Measurements from ENCODE around the gene THOP1.

The THOP1 gene

GRCh38 chr19:2797280-2797679 is 12.0 kb downstream of the THOP1 start:
- H3K27ac ChIP-seq (ENCODE audit: low read length, poor library complexity, severe bottlenecking), result no peak overlapping the region
- H3K79me1 ChIP-seq (replicated peaks; ENCODE audit: low read length, poor library complexity, severe bottlenecking), result peaks cover 55% of the 10 kb centered on the region
- H3K4me2 ChIP-seq (ENCODE audit: low read length, poor library complexity, severe bottlenecking), result no peak overlapping the region
- no peak overlapping the region for H3K4me3 ChIP-seq (ENCODE audit: insufficient read depth in 1 of 2, low read depth in 1 of 2, low read length in 2 of 2)
- H2BK120ac ChIP-seq (ENCODE audit: low read depth, low read length), result no peak overlapping the region
- no peaks in the 10 kb centered on the region for H3K27me3 ChIP-seq (ENCODE audit: control insufficient read depth in 1 of 2, insufficient read depth in 1 of 2, low read length in 2 of 2)
- H2AFZ ChIP-seq (ENCODE audit: low read depth, low read length), result no peak overlapping the region
- no peak overlapping the region for H3K18ac ChIP-seq (ENCODE audit: low read depth in 1 of 2, low read length in 2 of 2)
- H4K91ac ChIP-seq (ENCODE audit: low read length), result no peak overlapping the region
- H3K9me3 ChIP-seq (ENCODE audit: control insufficient read depth, low read length), result no peaks in the 10 kb centered on the region
- no peak overlapping the region for H2BK5ac ChIP-seq (ENCODE audit: low read depth, low read length, poor library complexity, severe bottlenecking)
- no peak overlapping the region for H3K4ac ChIP-seq (ENCODE audit: low read depth in 1 of 2, low read length in 2 of 2)
- no peak overlapping the region for H3K9ac ChIP-seq (ENCODE audit: low read length)
- no peak overlapping the region for H2BK15ac ChIP-seq (ENCODE audit: low read depth, poor library complexity, severe bottlenecking)
- no peak overlapping the region for H3K14ac ChIP-seq (ENCODE audit: low read length in 2 of 2)
- 97% methylated on average over 15 of the region's 15 CpGs for WGBS
- H4K8ac ChIP-seq (ENCODE audit: low read length), result no peak overlapping the region
- H3K36me3 ChIP-seq (ENCODE audit: control insufficient read depth in 1 of 2, insufficient read depth in 2 of 2, low read depth in 1 of 2, low read length in 2 of 2), result peaks cover 55 to 96% of the 10 kb centered on the region in 2 experiments
- H2BK12ac ChIP-seq (ENCODE audit: low read length in 2 of 2), result no peak overlapping the region
- H3K4me1 ChIP-seq (ENCODE audit: control insufficient read depth, insufficient read depth, low read depth, low read length), result no peaks in the 10 kb centered on the region
- no peak overlapping the region for H2AK5ac ChIP-seq (ENCODE audit: low read length, severe bottlenecking)
- DNase-seq, result no peak
- no peak overlapping the region for H3K23ac ChIP-seq (ENCODE audit: low read length in 2 of 2)

GRCh38 chr19:2798158-2798685 is 12.9 kb downstream of the THOP1 start:
- WGBS, result 96% methylated on average over 16 of the region's 16 CpGs
- Histone ChIP-seq H2AFZ (ENCODE audit: low read depth, low read length) (no peak overlapping the region), H3K9me3 (ENCODE audit: control insufficient read depth, low read length) (no peaks in the 10 kb centered on the region), H2BK15ac (ENCODE audit: low read depth, poor library complexity, severe bottlenecking) (no peak overlapping the region), H3K4me2 (ENCODE audit: low read length, poor library complexity, severe bottlenecking) (no peak overlapping the region), H3K4me1 (ENCODE audit: control insufficient read depth, insufficient read depth, low read depth, low read length) (no peaks in the 10 kb centered on the region), H2BK12ac (ENCODE audit: low read length in 2 of 2) (no peak overlapping the region), H3K4ac (ENCODE audit: low read depth in 1 of 2, low read length in 2 of 2) (no peak overlapping the region), H4K91ac (ENCODE audit: low read length) (no peak overlapping the region), H4K8ac (ENCODE audit: low read length) (no peak overlapping the region), H2BK5ac (ENCODE audit: low read depth, low read length, poor library complexity, severe bottlenecking) (no peak overlapping the region), H3K27ac (ENCODE audit: low read length, poor library complexity, severe bottlenecking) (no peak overlapping the region), H3K4me3 (ENCODE audit: insufficient read depth in 1 of 2, low read depth in 1 of 2, low read length in 2 of 2) (no peak overlapping the region), H3K9ac (ENCODE audit: low read length) (no peak overlapping the region), H3K36me3 (ENCODE audit: control insufficient read depth in 1 of 2, insufficient read depth in 2 of 2, low read depth in 1 of 2, low read length in 2 of 2) (peaks cover 59 to 97% of the 10 kb centered on the region in 2 experiments), H3K23ac (ENCODE audit: low read length in 2 of 2) (no peak overlapping the region), H3K18ac (ENCODE audit: low read depth in 1 of 2, low read length in 2 of 2) (no peak overlapping the region), H3K14ac (ENCODE audit: low read length in 2 of 2) (no peak overlapping the region), H3K79me1 (replicated peaks; ENCODE audit: low read length, poor library complexity, severe bottlenecking) (peaks cover 61% of the 10 kb centered on the region), H2BK120ac (ENCODE audit: low read depth, low read length) (no peak overlapping the region), H3K27me3 (ENCODE audit: control insufficient read depth in 1 of 2, insufficient read depth in 1 of 2, low read length in 2 of 2) (no peaks in the 10 kb centered on the region), H2AK5ac (ENCODE audit: low read length, severe bottlenecking) (no peak overlapping the region)
- no peak for DNase-seq

- no peak overlapping the region for H4K8ac ChIP-seq (ENCODE audit: low read length)
- no peak overlapping the region for H2AFZ ChIP-seq (ENCODE audit: low read depth, low read length)
- H2BK15ac ChIP-seq (ENCODE audit: low read depth, poor library complexity, severe bottlenecking), result no peak overlapping the region
- H4K91ac ChIP-seq (ENCODE audit: low read length), result no peak overlapping the region
- no peak overlapping the region for H3K14ac ChIP-seq (ENCODE audit: low read length in 2 of 2)
- no peaks in the 10 kb centered on the region for H3K9me3 ChIP-seq (ENCODE audit: control insufficient read depth, low read length)
- no peaks in the 10 kb centered on the region for H3K4me1 ChIP-seq (ENCODE audit: control insufficient read depth, insufficient read depth, low read depth, low read length)
- H2BK5ac ChIP-seq (ENCODE audit: low read depth, low read length, poor library complexity, severe bottlenecking), result no peak overlapping the region
- peaks cover 57 to 97% of the 10 kb centered on the region in 2 experiments for H3K36me3 ChIP-seq (ENCODE audit: control insufficient read depth in 1 of 2, insufficient read depth in 2 of 2, low read depth in 1 of 2, low read length in 2 of 2)
- no peak overlapping the region for H2BK120ac ChIP-seq (ENCODE audit: low read depth, low read length)
- peaks cover 62% of the 10 kb centered on the region for H3K79me1 ChIP-seq (replicated peaks; ENCODE audit: low read length, poor library complexity, severe bottlenecking)
- H3K4ac ChIP-seq (ENCODE audit: low read depth in 1 of 2, low read length in 2 of 2), result no peak overlapping the region
- H3K4me3 ChIP-seq (ENCODE audit: insufficient read depth in 1 of 2, low read depth in 1 of 2, low read length in 2 of 2), result no peak overlapping the region
- no peak for DNase-seq
- WGBS, result 81% methylated on average over 7 of the region's 7 CpGs
- H3K4me2 ChIP-seq (ENCODE audit: low read length, poor library complexity, severe bottlenecking), result no peak overlapping the region
- no peaks in the 10 kb centered on the region for H3K27me3 ChIP-seq (ENCODE audit: control insufficient read depth in 1 of 2, insufficient read depth in 1 of 2, low read length in 2 of 2)
- H3K9ac ChIP-seq (ENCODE audit: low read length), result no peak overlapping the region
- H2AK5ac ChIP-seq (ENCODE audit: low read length, severe bottlenecking), result no peak overlapping the region
- H3K18ac ChIP-seq (ENCODE audit: low read depth in 1 of 2, low read length in 2 of 2), result no peak overlapping the region
- H3K27ac ChIP-seq (ENCODE audit: low read length, poor library complexity, severe bottlenecking), result no peak overlapping the region
- H3K23ac ChIP-seq (ENCODE audit: low read length in 2 of 2), result no peak overlapping the region
- no peak overlapping the region for H2BK12ac ChIP-seq (ENCODE audit: low read length in 2 of 2)
Observed at GRCh38 chr19:2798733-2799132, 13.4 kb downstream of the THOP1 start.

GRCh38 chr19:2799273-2800020 is 14.1 kb downstream of the THOP1 start:
- no peak overlapping the region for H2AFZ ChIP-seq (ENCODE audit: low read depth, low read length)
- H3K27ac ChIP-seq (ENCODE audit: low read length, poor library complexity, severe bottlenecking), result no peak overlapping the region
- H3K4me3 ChIP-seq (ENCODE audit: insufficient read depth in 1 of 2, low read depth in 1 of 2, low read length in 2 of 2), result no peak overlapping the region
- H3K36me3 ChIP-seq (ENCODE audit: control insufficient read depth in 1 of 2, insufficient read depth in 2 of 2, low read depth in 1 of 2, low read length in 2 of 2), result peaks cover 52 to 97% of the 10 kb centered on the region in 2 experiments
- no peak overlapping the region for H2BK12ac ChIP-seq (ENCODE audit: low read length in 2 of 2)
- no peak overlapping the region for H4K8ac ChIP-seq (ENCODE audit: low read length)
- no peak overlapping the region for H2BK15ac ChIP-seq (ENCODE audit: low read depth, poor library complexity, severe bottlenecking)
- no peaks in the 10 kb centered on the region for H3K4me1 ChIP-seq (ENCODE audit: control insufficient read depth, insufficient read depth, low read depth, low read length)
- no peak overlapping the region for H3K23ac ChIP-seq (ENCODE audit: low read length in 2 of 2)
- no peak overlapping the region for H2AK5ac ChIP-seq (ENCODE audit: low read length, severe bottlenecking)
- no peak overlapping the region for H4K91ac ChIP-seq (ENCODE audit: low read length)
- H3K4me2 ChIP-seq (ENCODE audit: low read length, poor library complexity, severe bottlenecking), result no peak overlapping the region
- no peaks in the 10 kb centered on the region for H3K27me3 ChIP-seq (ENCODE audit: control insufficient read depth in 1 of 2, insufficient read depth in 1 of 2, low read length in 2 of 2)
- no peak overlapping the region for H3K14ac ChIP-seq (ENCODE audit: low read length in 2 of 2)
- H3K18ac ChIP-seq (ENCODE audit: low read depth in 1 of 2, low read length in 2 of 2), result no peak overlapping the region
- H3K9me3 ChIP-seq (ENCODE audit: control insufficient read depth, low read length), result no peaks in the 10 kb centered on the region
- H2BK5ac ChIP-seq (ENCODE audit: low read depth, low read length, poor library complexity, severe bottlenecking), result no peak overlapping the region
- no peak overlapping the region for H3K4ac ChIP-seq (ENCODE audit: low read depth in 1 of 2, low read length in 2 of 2)
- no peak for DNase-seq
- 97% methylated on average over 41 of the region's 41 CpGs for WGBS
- H2BK120ac ChIP-seq (ENCODE audit: low read depth, low read length), result no peak overlapping the region
- H3K9ac ChIP-seq (ENCODE audit: low read length), result no peak overlapping the region
- H3K79me1 ChIP-seq (replicated peaks; ENCODE audit: low read length, poor library complexity, severe bottlenecking), result peaks cover 65% of the 10 kb centered on the region
